Activated CD8-positive, alpha-beta memory T cell treated with anti-CD3 and anti-CD28 coated beads, Interleukin-2, amount 50 U/mL, for 1 hour (primary cell): Measurements from ENCODE around the gene CATSPERD.
"Not testable (repeated sequence)": the region's sequence is repeated elsewhere in the genome, so short reads cannot be mapped to it uniquely, and the experiment has no call there.

Source experiments
- DNase-seq: peaks from one replicate; pipeline ENCODE4 v3.0.0-alpha.2; 2020; ENCODE audit errors: extremely low read depth

Gene CATSPERD

GRCh38 chr19:5684694-5685430, 35.6 kb upstream of the CATSPERD start:
- DNase-seq: no peak

GRCh38 chr19:5686326-5686646, 34.2 kb upstream of the CATSPERD start:
- no peak for DNase-seq

GRCh38 chr19:5686647-5687359, 33.6 kb upstream of the CATSPERD start:
- peak; percentile 71 for DNase-seq

- no peak for DNase-seq
These were observed 32.9 kb upstream of the CATSPERD start for GRCh38 chr19:5687360-5688198.

- DNase-seq: not testable (repeated sequence)
These were observed 32.1 kb upstream of the CATSPERD start for GRCh38 chr19:5688262-5688881.

- DNase-seq: peak; percentile 93
These were observed 30.1 kb upstream of the CATSPERD start, which contains the start of gene RPL36 for GRCh38 chr19:5690125-5690954. Gene RPL36 (plus strand): TSS chr19:5690295. CDS start chr19:5690508, 213 bp downstream.

GRCh38 chr19:5690955-5691821, 29.2 kb upstream of the CATSPERD start:
- DNase-seq: no peak

- DNase-seq: no peak
These were observed 28.4 kb upstream of the CATSPERD start for GRCh38 chr19:5691822-5692722.

- DNase-seq: no peak
These were observed 27.7 kb upstream of the CATSPERD start for GRCh38 chr19:5692723-5693194.

- DNase-seq: no peak
These were observed 27.0 kb upstream of the CATSPERD start for GRCh38 chr19:5693195-5694166.

GRCh38 chr19:5694167-5694955, 26.1 kb upstream of the CATSPERD start:
- DNase-seq: no peak

- DNase-seq: no peak
These were observed 25.3 kb upstream of the CATSPERD start for GRCh38 chr19:5694956-5695648.

GRCh38 chr19:5695649-5696195, 24.7 kb upstream of the CATSPERD start:
- DNase-seq: no peak

- no peak for DNase-seq
These were observed 24.0 kb upstream of the CATSPERD start for GRCh38 chr19:5696196-5697021.
